ENCODE data around the gene INPP5A. TPM values are rescaled to one million over a fixed set of nuclear protein-coding genes. Genes with fewer than 3 reads are reported as not detected.

Gene INPP5A
- total RNA-seq, 3 donors from 2014 or later = 26.6 to 50.6 (median 38.7) TPM

DNA sequence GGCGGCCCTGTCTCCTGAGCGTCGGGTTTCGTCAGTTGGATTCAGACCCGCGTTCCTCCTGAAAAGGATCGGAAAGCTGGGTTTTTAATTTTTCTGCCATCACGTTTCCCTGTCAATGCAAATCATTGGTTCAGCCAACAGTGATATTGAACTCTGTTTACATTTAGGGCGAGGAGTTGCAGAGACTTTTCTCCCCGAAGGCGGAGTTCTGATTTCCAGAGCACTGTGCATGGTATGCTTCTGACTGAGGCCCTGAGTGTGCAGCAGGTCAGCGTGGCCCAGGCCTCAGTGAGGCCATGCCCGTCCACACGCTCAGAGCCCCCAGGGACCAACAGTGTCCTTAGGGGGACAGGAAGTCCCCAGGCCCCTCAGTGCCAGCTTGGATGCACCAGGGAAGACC is 221.3 kb downstream of the INPP5A start:
- no peaks in the 10 kb centered on the region for H3K36me3 ChIP-seq
- intact Hi-C loops (cut with DNase I; ENCODE audit: low total_unique reads) = no loop called here
- H3K27ac ChIP-seq = no peak overlapping the region
- no peaks in the 10 kb centered on the region for H3K27me3 ChIP-seq
- H3K4me1 ChIP-seq = no peaks in the 10 kb centered on the region
- TF ChIP-seq, protein P1, sequence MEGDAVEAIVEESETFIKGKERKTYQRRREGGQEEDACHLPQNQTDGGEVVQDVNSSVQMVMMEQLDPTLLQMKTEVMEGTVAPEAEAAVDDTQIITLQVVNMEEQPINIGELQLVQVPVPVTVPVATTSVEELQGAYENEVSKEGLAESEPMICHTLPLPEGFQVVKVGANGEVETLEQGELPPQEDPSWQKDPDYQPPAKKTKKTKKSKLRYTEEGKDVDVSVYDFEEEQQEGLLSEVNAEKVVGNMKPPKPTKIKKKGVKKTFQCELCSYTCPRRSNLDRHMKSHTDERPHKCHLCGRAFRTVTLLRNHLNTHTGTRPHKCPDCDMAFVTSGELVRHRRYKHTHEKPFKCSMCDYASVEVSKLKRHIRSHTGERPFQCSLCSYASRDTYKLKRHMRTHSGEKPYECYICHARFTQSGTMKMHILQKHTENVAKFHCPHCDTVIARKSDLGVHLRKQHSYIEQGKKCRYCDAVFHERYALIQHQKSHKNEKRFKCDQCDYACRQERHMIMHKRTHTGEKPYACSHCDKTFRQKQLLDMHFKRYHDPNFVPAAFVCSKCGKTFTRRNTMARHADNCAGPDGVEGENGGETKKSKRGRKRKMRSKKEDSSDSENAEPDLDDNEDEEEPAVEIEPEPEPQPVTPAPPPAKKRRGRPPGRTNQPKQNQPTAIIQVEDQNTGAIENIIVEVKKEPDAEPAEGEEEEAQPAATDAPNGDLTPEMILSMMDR (IDR thresholded peaks at IDR 0.05) = no peak
- TF ChIP-seq POLR2AphosphoS5 (IDR thresholded peaks at IDR 0.05) (no peak), POLR2A (IDR thresholded peaks at IDR 0.05) (no peak)
- no peak overlapping the region for H3K4me3 ChIP-seq
- no peak for DNase-seq (ENCODE audit: low spot score in 2 of 2)
- no peaks in the 10 kb centered on the region for H3K9me3 ChIP-seq

DNA sequence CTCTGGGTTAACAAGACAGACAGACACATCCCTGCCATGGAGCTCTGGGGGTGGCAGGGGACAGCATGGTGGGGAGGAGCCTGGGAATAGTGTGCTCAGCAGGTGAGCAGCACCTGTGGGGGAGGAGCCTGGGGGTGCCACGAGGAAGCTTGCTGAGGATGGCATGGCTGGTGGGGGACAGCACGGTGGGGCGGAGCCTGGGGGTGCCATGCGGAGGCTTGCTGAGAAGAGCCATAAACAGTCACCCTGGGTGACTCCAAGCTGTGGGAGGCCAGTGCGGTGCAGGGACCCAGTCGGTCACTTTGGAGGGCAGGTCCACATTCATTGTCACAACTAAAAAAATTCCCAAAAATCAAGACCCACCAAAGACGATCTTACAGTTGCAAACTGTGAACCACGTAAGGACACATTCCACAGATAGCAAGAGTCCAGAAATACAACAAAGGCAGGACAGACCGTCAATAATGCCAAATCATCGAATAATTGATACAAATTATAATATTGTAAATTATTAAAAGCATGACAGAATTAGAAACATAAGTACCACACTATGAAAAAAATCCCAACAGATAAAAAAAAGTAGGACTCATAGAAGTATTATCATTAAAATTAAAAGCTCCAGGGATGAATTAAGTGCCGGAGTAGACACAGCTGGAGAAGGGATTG is 223.9 kb downstream of the INPP5A start:
- intact Hi-C loops (cut with DNase I; ENCODE audit: low total_unique reads) = no loop called here
- Histone ChIP-seq H3K27ac (no peak overlapping the region), H3K27me3 (no peaks in the 10 kb centered on the region), H3K4me1 (no peaks in the 10 kb centered on the region), H3K9me3 (no peaks in the 10 kb centered on the region), H3K36me3 (no peaks in the 10 kb centered on the region), H3K4me3 (no peak overlapping the region)
- DNase-seq (ENCODE audit: low spot score in 2 of 2) = no peak
- TF ChIP-seq, protein P1 (IDR thresholded peaks at IDR 0.05) = no peak
- TF ChIP-seq POLR2A (IDR thresholded peaks at IDR 0.05) (no peak), POLR2AphosphoS5 (IDR thresholded peaks at IDR 0.05) (no peak)

DNA sequence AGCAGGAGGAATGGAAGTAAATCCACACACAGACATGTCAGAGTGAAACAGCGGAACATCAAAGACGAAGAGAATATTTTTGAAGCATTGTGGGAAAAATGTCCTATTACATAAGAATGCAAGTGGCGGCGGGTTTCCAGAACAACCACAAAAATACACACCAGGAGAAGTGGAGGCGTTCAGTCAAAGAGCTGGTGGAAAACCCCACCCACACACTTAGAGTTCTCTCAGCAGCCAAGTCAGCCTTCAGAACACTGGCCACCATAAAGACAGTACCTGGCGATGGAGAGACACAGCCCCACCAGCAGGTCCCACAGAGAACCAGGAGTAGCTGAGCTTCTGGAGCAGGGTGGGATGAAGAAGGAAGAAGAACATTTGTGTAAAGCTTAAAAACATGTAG is 224.7 kb downstream of the INPP5A start:
- Histone ChIP-seq H3K27ac (no peak overlapping the region), H3K27me3 (no peaks in the 10 kb centered on the region), H3K4me1 (no peaks in the 10 kb centered on the region), H3K4me3 (no peak overlapping the region), H3K9me3 (no peaks in the 10 kb centered on the region), H3K36me3 (no peaks in the 10 kb centered on the region)
- no peak for TF ChIP-seq POLR2AphosphoS5 (IDR thresholded peaks at IDR 0.05)
- TF ChIP-seq, protein P1 (IDR thresholded peaks at IDR 0.05) = no peak
- TF ChIP-seq POLR2A (IDR thresholded peaks at IDR 0.05) = no peak
- intact Hi-C loops (cut with DNase I; ENCODE audit: low total_unique reads) = no loop called here
- no peak for DNase-seq (ENCODE audit: low spot score in 2 of 2)

DNA sequence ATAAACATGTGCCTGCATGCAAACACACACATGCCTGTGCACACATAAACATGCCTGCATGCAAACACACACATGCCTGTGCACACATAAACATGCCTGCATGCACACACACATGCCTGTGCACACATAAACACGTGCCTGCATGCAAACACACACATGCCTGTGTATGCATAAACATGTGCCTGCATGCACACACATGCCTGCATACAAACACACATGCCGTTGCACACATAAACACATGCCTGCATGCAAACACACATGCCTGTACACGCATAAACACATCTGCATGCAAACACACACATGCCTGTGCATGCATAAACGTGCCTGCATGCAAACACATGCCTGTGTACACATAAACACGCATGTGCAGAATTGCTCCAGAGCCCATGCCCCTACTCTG is 226.0 kb downstream of the INPP5A start:
- intact Hi-C loops (cut with DNase I; ENCODE audit: low total_unique reads) = no loop called here
- H3K36me3 ChIP-seq = no peaks in the 10 kb centered on the region
- no peak for DNase-seq (ENCODE audit: low spot score in 2 of 2)
- H3K4me3 ChIP-seq = no peak overlapping the region
- TF ChIP-seq, protein P1 (IDR thresholded peaks at IDR 0.05) = no peak
- TF ChIP-seq POLR2AphosphoS5 (IDR thresholded peaks at IDR 0.05) (no peak), POLR2A (IDR thresholded peaks at IDR 0.05) (no peak)
- no peaks in the 10 kb centered on the region for H3K27me3 ChIP-seq
- no peak overlapping the region for H3K27ac ChIP-seq
- no peaks in the 10 kb centered on the region for H3K9me3 ChIP-seq
- H3K4me1 ChIP-seq = no peaks in the 10 kb centered on the region

DNA sequence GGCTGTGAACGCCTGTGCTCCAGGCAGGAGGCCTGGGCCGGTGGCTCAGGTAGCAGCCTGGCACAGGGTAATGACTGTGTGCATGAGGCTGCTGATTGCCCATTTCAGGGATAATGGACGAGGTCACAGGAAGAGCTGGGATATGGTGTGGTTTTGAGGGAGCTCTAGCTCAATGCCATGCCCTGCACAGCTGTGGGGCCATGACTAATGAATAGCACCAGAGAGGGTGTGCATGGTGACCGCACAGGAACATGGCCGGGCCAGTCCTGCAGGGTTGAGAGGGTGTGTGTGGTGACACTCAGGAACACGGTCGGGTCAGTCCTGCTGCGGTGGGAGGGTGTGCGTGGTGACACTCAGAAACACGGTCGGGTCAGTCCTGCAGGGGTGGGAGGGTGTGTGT is 226.5 kb downstream of the INPP5A start:
- intact Hi-C loops (cut with DNase I; ENCODE audit: low total_unique reads) = no loop called here
- H3K36me3 ChIP-seq = no peaks in the 10 kb centered on the region

More for the DNA sequence above, 226.5 kb downstream of the INPP5A start:
- H3K4me1 ChIP-seq = no peaks in the 10 kb centered on the region
- TF ChIP-seq, protein P1 (IDR thresholded peaks at IDR 0.05) = no peak
- no peak overlapping the region for H3K27ac ChIP-seq
- H3K4me3 ChIP-seq = no peak overlapping the region
- no peaks in the 10 kb centered on the region for H3K9me3 ChIP-seq
- no peak for DNase-seq (ENCODE audit: low spot score in 2 of 2)
- H3K27me3 ChIP-seq = no peaks in the 10 kb centered on the region
